Measurements from ENCODE around the gene FRS3. TPM values are rescaled to one million over a fixed set of nuclear protein-coding genes. Genes with fewer than 3 reads are reported as not detected.
"Not testable (repeated sequence)": the region's sequence is repeated elsewhere in the genome, so short reads cannot be mapped to it uniquely, and the experiment has no call there.

Gene FRS3
- total and polyA plus RNA-seq, 11 donors, result 3.2 to 6.8 (median 5.1) TPM

GRCh38 chr6:41815587-41815986 lies 35.9 kb upstream of the FRS3 start:
- Histone ChIP-seq H3K27ac (peak overlapping the region in 1 of 12 donors; percentile 25), H3K9me3 (no peaks in the 10 kb centered on the region), H3K4me1 (peaks cover 0 to 13% (median 0%) of the 10 kb centered on the region in 12 donors), H3K36me3 (no peaks in the 10 kb centered on the region), H3K27me3 (no peaks in the 10 kb centered on the region), H3K4me3 (no peak overlapping the region)
- intact Hi-C loops (cut with DNase I), result no loop called here
- DNase-seq, result no peak
- TF ChIP-seq, protein P1, sequence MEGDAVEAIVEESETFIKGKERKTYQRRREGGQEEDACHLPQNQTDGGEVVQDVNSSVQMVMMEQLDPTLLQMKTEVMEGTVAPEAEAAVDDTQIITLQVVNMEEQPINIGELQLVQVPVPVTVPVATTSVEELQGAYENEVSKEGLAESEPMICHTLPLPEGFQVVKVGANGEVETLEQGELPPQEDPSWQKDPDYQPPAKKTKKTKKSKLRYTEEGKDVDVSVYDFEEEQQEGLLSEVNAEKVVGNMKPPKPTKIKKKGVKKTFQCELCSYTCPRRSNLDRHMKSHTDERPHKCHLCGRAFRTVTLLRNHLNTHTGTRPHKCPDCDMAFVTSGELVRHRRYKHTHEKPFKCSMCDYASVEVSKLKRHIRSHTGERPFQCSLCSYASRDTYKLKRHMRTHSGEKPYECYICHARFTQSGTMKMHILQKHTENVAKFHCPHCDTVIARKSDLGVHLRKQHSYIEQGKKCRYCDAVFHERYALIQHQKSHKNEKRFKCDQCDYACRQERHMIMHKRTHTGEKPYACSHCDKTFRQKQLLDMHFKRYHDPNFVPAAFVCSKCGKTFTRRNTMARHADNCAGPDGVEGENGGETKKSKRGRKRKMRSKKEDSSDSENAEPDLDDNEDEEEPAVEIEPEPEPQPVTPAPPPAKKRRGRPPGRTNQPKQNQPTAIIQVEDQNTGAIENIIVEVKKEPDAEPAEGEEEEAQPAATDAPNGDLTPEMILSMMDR (IDR thresholded peaks at IDR 0.05), result no peak
- no peak for TF ChIP-seq POLR2A (IDR thresholded peaks at IDR 0.05)
- 49 to 68% (median 58%) methylated on average over 1 of the region's 1 CpG for WGBS, 4 donors
- peak; percentile 18 to 82 (median 50) for ATAC-seq

- Histone ChIP-seq H3K27me3 (no peaks in the 10 kb centered on the region), H3K36me3 (no peaks in the 10 kb centered on the region), H3K9me3 (no peaks in the 10 kb centered on the region), H3K4me3 (no peak overlapping the region), H3K4me1 (peaks cover 0 to 13% (median 0%) of the 10 kb centered on the region in 12 donors), H3K27ac (peak overlapping the region in 2 of 12 donors; percentile 4 to 6)
- intact Hi-C loops (cut with DNase I), result no loop called here
- no peak for DNase-seq
- no peak for TF ChIP-seq POLR2A (IDR thresholded peaks at IDR 0.05)
- TF ChIP-seq, protein P1 (IDR thresholded peaks at IDR 0.05), result no peak
- 68 to 75% (median 72%) methylated on average over 4 of the region's 4 CpGs for WGBS, 4 donors
- no peak for ATAC-seq
Observed at GRCh38 chr6:41814629-41815028, 34.9 kb upstream of the FRS3 start.

DNA sequence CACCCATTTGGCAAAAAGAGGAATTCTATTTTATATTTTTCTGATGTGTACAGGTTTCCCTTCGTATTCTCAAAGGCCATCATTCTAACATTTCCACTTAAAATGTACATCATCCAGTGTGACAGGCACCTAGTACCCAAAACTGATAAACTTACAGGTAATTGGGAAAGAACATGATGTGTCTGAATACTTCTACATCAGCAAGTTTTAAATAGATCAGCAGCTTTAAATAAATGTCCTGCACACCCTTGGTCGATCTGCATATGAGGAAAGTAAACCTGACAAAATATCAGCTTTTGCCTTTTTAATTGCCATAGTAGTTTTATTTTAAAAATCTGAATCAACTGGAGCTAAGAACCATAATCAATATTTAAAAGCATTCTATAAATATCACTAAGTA lies 34.3 kb upstream of the FRS3 start:
- Histone ChIP-seq H3K9me3 (no peaks in the 10 kb centered on the region), H3K27me3 (no peaks in the 10 kb centered on the region), H3K4me3 (no peak overlapping the region), H3K27ac (peak overlapping the region in 3 of 12 donors; percentile 8 to 49 (median 37)), H3K4me1 (peaks cover 0 to 13% (median 0%) of the 10 kb centered on the region in 12 donors), H3K36me3 (no peaks in the 10 kb centered on the region)
- ATAC-seq (peak; percentile 33 to 75 (median 52)), DNase-seq (no peak)
- 54 to 69% (median 57%) methylated on average over 2 of the region's 2 CpGs for whole genome bisulfite sequencing, 4 donors
- TF ChIP-seq, protein P1 (IDR thresholded peaks at IDR 0.05), result no peak
- no peak for TF ChIP-seq POLR2A (IDR thresholded peaks at IDR 0.05)
- intact Hi-C loops (cut with DNase I), result no loop called here

DNA sequence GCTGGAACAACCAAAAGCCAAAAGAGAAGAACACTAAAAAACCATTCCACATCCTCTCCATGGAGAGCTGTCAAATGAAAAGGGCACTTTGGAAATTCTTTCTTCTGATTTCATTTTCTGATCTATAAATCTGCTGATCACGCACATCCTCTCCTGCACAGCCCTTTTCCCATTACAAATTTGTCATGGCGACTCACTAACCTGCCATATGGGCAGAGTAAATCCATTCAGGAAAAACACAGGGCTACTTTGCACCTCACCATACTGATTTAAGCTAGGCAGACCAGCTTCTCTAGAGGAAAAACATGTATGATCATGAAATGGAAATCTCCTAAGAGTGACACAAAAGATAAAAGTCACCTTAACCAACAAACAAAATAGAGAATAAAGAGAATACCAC lies 33.8 kb upstream of the FRS3 start:
- no peak overlapping the region for H3K4me3 ChIP-seq
- ATAC-seq (no peak), DNase-seq (no peak)
- intact Hi-C loops (cut with DNase I), result no loop called here
- H3K4me1 ChIP-seq, result peaks cover 0 to 13% (median 0%) of the 10 kb centered on the region in 12 donors
- no peaks in the 10 kb centered on the region for H3K36me3 ChIP-seq
- no peaks in the 10 kb centered on the region for H3K27me3 ChIP-seq
- TF ChIP-seq, protein P1 (IDR thresholded peaks at IDR 0.05), result no peak
- no peak for TF ChIP-seq POLR2A (IDR thresholded peaks at IDR 0.05)
- 92 to 94% (median 92%) methylated on average over 2 of the region's 2 CpGs for WGBS, 4 donors
- peak overlapping the region in 4 of 12 donors; percentile 7 to 49 (median 22) for H3K27ac ChIP-seq
- no peaks in the 10 kb centered on the region for H3K9me3 ChIP-seq

GRCh38 chr6:41811946-41812345 lies 32.2 kb upstream of the FRS3 start:
- ATAC-seq; H3K9me3 ChIP-seq; H3K4me3 ChIP-seq; H3K27ac ChIP-seq; H3K27me3 ChIP-seq; DNase-seq; H3K36me3 ChIP-seq; intact Hi-C loops (cut with DNase I): not testable (repeated sequence)
- WGBS, 4 donors, result 96 to 98% (median 97%) methylated on average over 13 of the region's 13 CpGs
- peaks cover 0 to 13% (median 0%) of the 10 kb centered on the region in 12 donors for H3K4me1 ChIP-seq

Data from heart left ventricle (tissue), 16 donors.